NCI-H1092 (cell line): ENCODE results near the gene ZNF507.
A peak's percentile ranks its signal among the peaks of the same experiment; 100 is the strongest.

ENCODE experiments used
- DNase-seq: peaks from one replicate; lab custom pipeline; 2025; lab: John Stamatoyannopoulos, UW

ZNF507 gene

GRCh38 chr19:32345261-32346207, at the start of gene ZNF507:
Gene ZNF507 (plus strand): TSS chr19:32345610. CDS start chr19:32352831, 7,221 bp downstream.
- peak; percentile 59 for DNase-seq

GRCh38 chr19:32296694-32297093, 48.7 kb upstream of the ZNF507 start:
- no peak for DNase-seq

- DNase-seq = no peak
These were observed 42.6 kb upstream of the ZNF507 start for GRCh38 chr19:32302778-32303177.

GRCh38 chr19:32303193-32303592, 42.2 kb upstream of the ZNF507 start:
- DNase-seq = no peak

- no peak for DNase-seq
These were observed 37.8 kb upstream of the ZNF507 start for GRCh38 chr19:32307591-32307990.

- DNase-seq = no peak
These were observed 36.9 kb upstream of the ZNF507 start for GRCh38 chr19:32308431-32309077.

GRCh38 chr19:32309711-32310390, 35.6 kb upstream of the ZNF507 start:
- DNase-seq = no peak

GRCh38 chr19:32311371-32311770, 34.0 kb upstream of the ZNF507 start:
- DNase-seq = no peak

- DNase-seq = no peak
These were observed 31.7 kb upstream of the ZNF507 start for GRCh38 chr19:32313569-32314265.

- no peak for DNase-seq
These were observed 29.4 kb upstream of the ZNF507 start for GRCh38 chr19:32316034-32316433.

GRCh38 chr19:32317086-32317485, 28.3 kb upstream of the ZNF507 start:
- no peak for DNase-seq

GRCh38 chr19:32318884-32319520, 26.4 kb upstream of the ZNF507 start:
- no peak for DNase-seq

- DNase-seq = no peak
These were observed 22.9 kb upstream of the ZNF507 start for GRCh38 chr19:32322541-32322940.

- no peak for DNase-seq
These were observed 20.7 kb upstream of the ZNF507 start for GRCh38 chr19:32324631-32325285.

GRCh38 chr19:32330213-32330857, 15.1 kb upstream of the ZNF507 start:
- DNase-seq = no peak

- no peak for DNase-seq
These were observed 12.2 kb upstream of the ZNF507 start for GRCh38 chr19:32333227-32333626.

- DNase-seq = no peak
These were observed 8.9 kb upstream of the ZNF507 start for GRCh38 chr19:32336259-32337083.

- no peak for DNase-seq
These were observed 8.2 kb upstream of the ZNF507 start for GRCh38 chr19:32337084-32337808.

- no peak for DNase-seq
These were observed 6.0 kb upstream of the ZNF507 start for GRCh38 chr19:32339423-32339822.
